Measurements from ENCODE around the gene CLASP1. TPM values are rescaled to one million over a fixed set of nuclear protein-coding genes. Genes with fewer than 3 reads are reported as not detected.
"Not testable (repeated sequence)": the region's sequence is repeated elsewhere in the genome, so short reads cannot be mapped to it uniquely, and the experiment has no call there.

The CLASP1 gene
- total and polyA plus RNA-seq, 9 donors, result 40.3 to 67.9 (median 51.7) TPM

DNA sequence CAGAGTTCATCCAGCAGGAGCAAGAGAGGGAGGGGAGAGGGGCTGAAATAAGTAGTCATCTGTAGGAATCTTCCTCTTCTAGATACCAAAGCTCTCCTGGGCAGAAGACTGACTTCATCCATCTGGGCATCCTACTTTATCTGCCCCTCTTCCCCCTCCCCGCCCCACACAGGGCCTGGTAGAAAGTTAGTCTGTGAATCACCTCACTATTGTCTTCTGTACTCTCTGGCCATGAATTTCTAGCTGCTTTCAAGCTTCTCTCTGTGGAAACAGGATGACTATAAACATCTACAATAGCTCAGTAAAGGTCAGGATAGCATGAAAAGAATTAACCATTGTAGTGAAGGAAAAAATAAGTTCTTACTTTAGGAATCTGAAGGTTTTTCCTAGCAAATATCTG, 166.2 kb downstream of the CLASP1 start:
- no peak overlapping the region for H3K27ac ChIP-seq (ENCODE audit: low read length)
- DNase-seq, result no peak
- no peaks in the 10 kb centered on the region for H3K27me3 ChIP-seq (ENCODE audit: control insufficient read depth, insufficient read depth, low read length)
- H3K4me3 ChIP-seq (ENCODE audit: low read length), result no peak overlapping the region
- WGBS (ENCODE audit: insufficient coverage), result no CpG with 5 or more reads among the region's 1 CpG
- peaks cover 16% of the 10 kb centered on the region for H3K36me3 ChIP-seq (ENCODE audit: control insufficient read depth, insufficient read depth, low read length)
- H3K4me1 ChIP-seq (ENCODE audit: control insufficient read depth, insufficient read depth, low read length), result peaks cover 20% of the 10 kb centered on the region
- H3K9me3 ChIP-seq (replicated peaks; ENCODE audit: control insufficient read depth, low read depth, low read length), result no peaks in the 10 kb centered on the region

DNA sequence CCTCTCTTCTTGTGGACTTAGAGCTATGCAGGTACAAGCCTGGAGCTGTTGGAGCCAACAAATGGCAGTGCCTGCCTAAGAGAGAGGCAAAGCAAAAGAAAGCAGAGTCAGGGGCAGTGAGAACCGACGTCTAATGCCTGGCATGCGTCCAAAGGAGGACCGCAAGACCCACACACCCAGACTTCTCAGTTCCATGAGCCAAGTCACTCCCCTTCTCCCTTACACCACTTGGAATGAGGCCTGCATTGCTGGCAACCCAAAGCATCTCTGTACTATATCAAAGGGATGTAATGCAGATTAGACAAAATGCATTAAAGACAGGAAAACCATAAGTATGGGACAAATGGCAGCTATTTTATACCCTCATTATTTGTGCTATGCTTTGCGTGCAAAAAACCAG, 168.4 kb downstream of the CLASP1 start:
- no peak overlapping the region for H3K27ac ChIP-seq (ENCODE audit: low read length)
- peaks cover 16% of the 10 kb centered on the region for H3K36me3 ChIP-seq (ENCODE audit: control insufficient read depth, insufficient read depth, low read length)
- peaks cover 25% of the 10 kb centered on the region for H3K4me1 ChIP-seq (ENCODE audit: control insufficient read depth, insufficient read depth, low read length)
- peak; percentile 69 for DNase-seq
- no peak overlapping the region for H3K4me3 ChIP-seq (ENCODE audit: low read length)
- 22% methylated on average over 4 of the region's 5 CpGs for whole genome bisulfite sequencing (ENCODE audit: insufficient coverage)
- H3K9me3 ChIP-seq (replicated peaks; ENCODE audit: control insufficient read depth, low read depth, low read length), result no peaks in the 10 kb centered on the region
- no peaks in the 10 kb centered on the region for H3K27me3 ChIP-seq (ENCODE audit: control insufficient read depth, insufficient read depth, low read length)

GRCh38 chr2:121479882-121480522, 169.3 kb downstream of the CLASP1 start:
- Histone ChIP-seq H3K27ac (ENCODE audit: low read length) (peak overlapping the region; percentile 31), H3K4me3 (ENCODE audit: low read length) (no peak overlapping the region), H3K9me3 (replicated peaks; ENCODE audit: control insufficient read depth, low read depth, low read length) (no peaks in the 10 kb centered on the region), H3K27me3 (ENCODE audit: control insufficient read depth, insufficient read depth, low read length) (no peaks in the 10 kb centered on the region), H3K4me1 (ENCODE audit: control insufficient read depth, insufficient read depth, low read length) (peaks cover 25% of the 10 kb centered on the region), H3K36me3 (ENCODE audit: control insufficient read depth, insufficient read depth, low read length) (peaks cover 12% of the 10 kb centered on the region)
- 40% methylated on average over 1 of the region's 8 CpGs for WGBS (ENCODE audit: insufficient coverage)
- peak; percentile 62 for DNase-seq

DNA sequence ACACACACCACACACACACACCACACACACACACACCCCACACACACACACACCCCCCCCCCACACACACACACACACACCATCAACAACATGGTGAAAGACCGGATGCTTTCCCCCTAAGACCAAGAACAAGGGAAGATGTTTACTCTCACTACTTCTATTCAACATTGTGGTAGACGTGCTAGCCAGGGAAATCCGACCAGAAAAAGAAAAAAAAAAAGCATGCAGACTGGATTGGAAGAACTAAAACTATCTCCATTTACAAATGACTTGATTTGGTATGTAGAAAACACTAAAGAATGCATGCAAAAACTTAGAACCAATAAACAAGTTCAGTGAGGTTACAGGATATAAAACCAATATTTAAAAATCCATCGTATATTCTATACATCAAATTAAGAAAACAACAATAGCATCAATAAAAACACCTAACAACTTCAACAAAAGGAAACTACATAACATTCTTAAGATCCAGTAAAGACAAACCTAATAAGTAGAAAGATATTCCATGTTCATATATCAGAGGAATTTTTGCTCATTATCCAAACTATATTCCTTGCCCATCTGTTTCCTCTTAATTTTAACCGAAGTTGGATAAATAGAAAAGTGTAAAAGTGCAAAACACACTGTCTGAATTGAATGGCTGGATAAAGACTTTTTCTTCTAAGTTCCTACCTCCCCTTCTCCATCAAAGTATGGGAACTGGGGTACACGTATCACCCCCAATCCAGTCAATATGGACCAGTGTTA, 170.1 kb downstream of the CLASP1 start:
- Histone ChIP-seq H3K9me3 (replicated peaks; ENCODE audit: control insufficient read depth, low read depth, low read length) (no peaks in the 10 kb centered on the region), H3K4me3 (ENCODE audit: low read length) (no peak overlapping the region), H3K27ac (ENCODE audit: low read length) (peak overlapping the region; percentile 20), H3K27me3 (ENCODE audit: control insufficient read depth, insufficient read depth, low read length) (no peaks in the 10 kb centered on the region), H3K4me1 (ENCODE audit: control insufficient read depth, insufficient read depth, low read length) (peaks cover 25% of the 10 kb centered on the region), H3K36me3 (ENCODE audit: control insufficient read depth, insufficient read depth, low read length) (peaks cover 7% of the 10 kb centered on the region)
- peak; percentile 55 for DNase-seq
- 75% methylated on average over 1 of the region's 6 CpGs for WGBS (ENCODE audit: insufficient coverage)

- not testable (repeated sequence) for H3K27me3 ChIP-seq (ENCODE audit: control insufficient read depth, insufficient read depth, low read length); H3K9me3 ChIP-seq (replicated peaks; ENCODE audit: control insufficient read depth, low read depth, low read length); H3K36me3 ChIP-seq (ENCODE audit: control insufficient read depth, insufficient read depth, low read length); DNase-seq; H3K4me3 ChIP-seq (ENCODE audit: low read length)
- H3K27ac ChIP-seq (ENCODE audit: low read length), result peak overlapping the region; percentile 20
- WGBS (ENCODE audit: insufficient coverage), result 100% methylated on average over 6 of the region's 7 CpGs
- H3K4me1 ChIP-seq (ENCODE audit: control insufficient read depth, insufficient read depth, low read length), result peaks cover 25% of the 10 kb centered on the region
Observed at GRCh38 chr2:121478358-121478995, 170.8 kb downstream of the CLASP1 start.

DNA sequence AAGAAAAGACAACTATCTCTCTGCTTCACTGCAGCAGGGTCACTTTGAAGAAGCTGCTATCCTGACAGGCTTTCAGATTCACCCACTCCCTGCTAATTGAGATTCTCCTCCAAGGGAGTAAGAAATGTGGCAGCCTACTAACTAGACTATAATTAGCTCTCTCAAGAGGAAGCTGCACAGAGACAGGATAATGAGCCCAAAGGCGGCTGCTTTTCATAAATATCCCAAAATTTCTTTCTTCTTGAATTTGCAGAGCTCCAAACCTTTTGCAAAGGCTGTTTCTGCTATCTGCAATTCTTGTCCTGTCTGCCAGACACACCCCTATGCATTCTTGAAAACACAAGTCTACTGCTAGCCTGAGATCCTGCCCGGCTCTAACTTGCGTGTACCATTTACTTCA, 172.6 kb downstream of the CLASP1 start:
- no peaks in the 10 kb centered on the region for H3K27me3 ChIP-seq (ENCODE audit: control insufficient read depth, insufficient read depth, low read length)

DNA sequence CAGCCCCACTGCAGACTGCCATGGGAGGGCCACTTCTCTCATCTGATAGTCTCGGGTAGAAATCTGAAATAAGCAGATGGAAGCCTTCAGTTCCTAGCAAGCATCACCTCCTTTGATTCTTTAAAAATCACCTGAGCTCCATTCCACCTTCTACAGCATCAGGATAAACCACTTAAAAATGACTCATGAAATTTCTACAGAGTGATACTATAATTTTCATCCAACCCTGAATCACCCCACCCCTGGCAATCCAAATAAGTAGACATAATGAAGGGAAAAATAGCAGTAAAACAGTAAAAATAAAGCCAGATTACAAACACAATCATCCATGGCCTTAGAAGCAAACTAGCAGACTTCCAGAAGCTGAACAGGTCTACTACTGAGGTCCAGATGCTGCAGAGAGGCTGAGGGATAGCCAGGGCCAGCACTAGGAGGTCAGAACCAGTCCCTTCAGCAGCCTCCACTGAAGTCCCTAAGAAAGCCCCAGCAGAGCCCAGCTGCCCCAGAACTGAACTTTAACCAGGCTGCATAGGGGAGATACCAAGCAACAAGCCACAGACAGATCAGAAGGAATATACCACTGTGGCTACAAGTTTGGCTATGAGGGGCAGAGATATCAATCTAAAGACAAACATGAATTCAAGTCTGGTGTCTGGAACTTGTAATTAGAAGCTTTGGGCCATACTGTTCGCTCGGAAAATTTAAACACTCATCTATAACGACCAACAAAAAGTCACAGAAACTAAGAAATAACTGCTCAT, 173.3 kb downstream of the CLASP1 start:
- 83% methylated on average over 1 of the region's 4 CpGs for WGBS (ENCODE audit: insufficient coverage)

More for the DNA sequence above, 172.6 kb downstream of the CLASP1 start:
- Histone ChIP-seq H3K4me3 (ENCODE audit: low read length) (no peak overlapping the region), H3K36me3 (ENCODE audit: control insufficient read depth, insufficient read depth, low read length) (no peaks in the 10 kb centered on the region), H3K9me3 (replicated peaks; ENCODE audit: control insufficient read depth, low read depth, low read length) (no peaks in the 10 kb centered on the region), H3K4me1 (ENCODE audit: control insufficient read depth, insufficient read depth, low read length) (peaks cover 27% of the 10 kb centered on the region), H3K27ac (ENCODE audit: low read length) (no peak overlapping the region)
- DNase-seq, result no peak
- WGBS (ENCODE audit: insufficient coverage), result 77% methylated on average over 3 of the region's 3 CpGs

GRCh38 chr2:121473512-121473911, 175.8 kb downstream of the CLASP1 start:
- peaks cover 7% of the 10 kb centered on the region for H3K4me1 ChIP-seq (ENCODE audit: control insufficient read depth, insufficient read depth, low read length)
- peaks cover 13% of the 10 kb centered on the region for H3K36me3 ChIP-seq (ENCODE audit: control insufficient read depth, insufficient read depth, low read length)
- no peak overlapping the region for H3K4me3 ChIP-seq (ENCODE audit: low read length)
- WGBS (ENCODE audit: insufficient coverage), result no CpG with 5 or more reads among the region's 2 CpGs
- no peak overlapping the region for H3K27ac ChIP-seq (ENCODE audit: low read length)
- no peaks in the 10 kb centered on the region for H3K27me3 ChIP-seq (ENCODE audit: control insufficient read depth, insufficient read depth, low read length)
- no peaks in the 10 kb centered on the region for H3K9me3 ChIP-seq (replicated peaks; ENCODE audit: control insufficient read depth, low read depth, low read length)
- no peak for DNase-seq

More for the DNA sequence above, 173.3 kb downstream of the CLASP1 start:
- no peaks in the 10 kb centered on the region for H3K27me3 ChIP-seq (ENCODE audit: control insufficient read depth, insufficient read depth, low read length)
- H3K9me3 ChIP-seq (replicated peaks; ENCODE audit: control insufficient read depth, low read depth, low read length), result no peaks in the 10 kb centered on the region
- DNase-seq, result no peak
- H3K4me3 ChIP-seq (ENCODE audit: low read length), result no peak overlapping the region
- H3K4me1 ChIP-seq (ENCODE audit: control insufficient read depth, insufficient read depth, low read length), result peaks cover 23% of the 10 kb centered on the region
- H3K36me3 ChIP-seq (ENCODE audit: control insufficient read depth, insufficient read depth, low read length), result no peaks in the 10 kb centered on the region
- no peak overlapping the region for H3K27ac ChIP-seq (ENCODE audit: low read length)

GRCh38 chr2:121472470-121472993, 176.7 kb downstream of the CLASP1 start:
- Histone ChIP-seq H3K4me1 (ENCODE audit: control insufficient read depth, insufficient read depth, low read length) (peaks cover 7% of the 10 kb centered on the region), H3K36me3 (ENCODE audit: control insufficient read depth, insufficient read depth, low read length) (peaks cover 21% of the 10 kb centered on the region), H3K27me3 (ENCODE audit: control insufficient read depth, insufficient read depth, low read length) (no peaks in the 10 kb centered on the region), H3K27ac (ENCODE audit: low read length) (no peak overlapping the region), H3K9me3 (replicated peaks; ENCODE audit: control insufficient read depth, low read depth, low read length) (no peaks in the 10 kb centered on the region), H3K4me3 (ENCODE audit: low read length) (no peak overlapping the region)
- DNase-seq, result no peak
- 81% methylated on average over 2 of the region's 2 CpGs for WGBS (ENCODE audit: insufficient coverage)

Data from muscle of leg (tissue), 11 donors.